ENCODE data around the gene NPIPA2. TPM values are rescaled to one million over a fixed set of nuclear protein-coding genes. Genes with fewer than 3 reads are reported as not detected.
"Not testable (repeated sequence)": the region's sequence is repeated elsewhere in the genome, so short reads cannot be mapped to it uniquely, and the experiment has no call there.

The NPIPA2 gene
- total RNA-seq, 1 donor from 2014 or later, result 3.4 TPM

DNA sequence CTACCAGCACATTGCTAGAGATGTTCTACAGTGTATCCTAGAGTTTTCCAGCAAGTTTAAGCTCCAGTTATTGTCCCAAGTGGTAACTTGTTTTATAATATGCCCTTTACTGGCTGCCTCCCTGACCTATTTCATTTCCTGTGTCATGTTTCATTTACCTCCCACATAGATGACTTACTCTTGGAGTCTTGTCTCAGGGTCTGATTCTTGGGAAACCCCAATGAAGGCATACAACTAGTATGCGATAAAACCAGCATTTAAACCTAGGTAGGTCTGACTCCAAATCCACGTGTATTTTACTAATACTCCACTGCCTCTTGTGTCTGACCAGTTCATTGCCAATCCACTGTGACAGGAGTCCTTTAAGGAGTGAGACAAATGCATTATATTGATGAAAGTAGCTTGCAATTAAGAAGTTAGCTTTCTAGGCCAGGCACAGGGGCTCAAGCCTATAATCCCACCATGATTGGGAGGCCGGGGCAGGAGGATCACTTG, 64.9 kb downstream of the NPIPA2 start:
- ATAC-seq; DNase-seq; intact Hi-C loops (cut with micrococcal nuclease): not testable (repeated sequence)

DNA sequence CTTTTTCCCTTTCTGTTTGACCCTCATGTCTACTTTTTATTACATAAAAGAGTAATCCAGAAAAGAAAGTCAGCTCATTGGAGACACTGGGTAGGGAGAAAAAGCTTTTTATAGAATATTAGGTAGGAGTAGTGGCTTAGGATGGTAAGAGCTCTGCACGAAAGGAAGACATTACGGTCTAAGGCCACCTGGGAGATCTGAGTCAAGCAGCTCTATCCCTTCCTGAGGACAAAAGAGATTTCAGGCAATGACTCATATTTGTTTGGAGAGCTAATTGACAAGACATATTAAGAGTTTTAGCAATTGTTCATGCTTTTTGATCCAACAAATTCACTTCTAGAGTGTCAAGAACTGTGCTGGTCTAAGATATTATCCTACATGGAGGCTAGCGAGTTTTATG, 71.6 kb downstream of the NPIPA2 start:
- ATAC-seq; intact Hi-C loops (cut with micrococcal nuclease); DNase-seq: not testable (repeated sequence)

Other genes starting within 250 kb of the NPIPA2 start
- gene PARN, start 112.3 kb upstream of the NPIPA2 start, total RNA-seq, result 17.6 TPM
- 36.3 TPM for gene BFAR, start 109.6 kb upstream of the NPIPA2 start, total RNA-seq
- not detected for gene PLA2G10, start 48.2 kb upstream of the NPIPA2 start, total RNA-seq
- gene NPIPA3, start 39.1 kb upstream of the NPIPA2 start, total RNA-seq, result 2.3 TPM
- gene NOMO1, start 91.2 kb downstream of the NPIPA2 start, total RNA-seq, result 129 TPM
- 46.3 TPM for gene NPIPA1, start 194.9 kb downstream of the NPIPA2 start, total RNA-seq
- gene PDXDC1, start 232.5 kb downstream of the NPIPA2 start, total RNA-seq, result 82.0 TPM